HCT116 (cell line): ENCODE data around the gene NUMA1. TPM values are rescaled to one million over a fixed set of nuclear protein-coding genes. Genes with fewer than 3 reads are reported as not detected.

Experiments used
- ATAC-seq: fragments of 200-7000 bp; cut with Tn5 transposase; 2 replicates; pipeline ENCODE4 v1.9.1; 2020; ENCODE audit warnings: mild to moderate bottlenecking, moderate library complexity
- BruUV-seq: library from RNA; stranded (reverse); fragments of 400-500 nt; replicated peaks from 2 replicates; lab custom pipeline; 2021; lab: Mats Ljungman, UMichigan
- CTCF ChIA-PET: fragments of 300-600 bp; sonication (Branson Sonifier 250); formaldehyde crosslinking; loops from one replicate; lab custom pipeline; 2021; ENCODE audit warnings: antibody characterized with exemption; lab: Charles Lee
- POLR2A ChIA-PET: fragments of 300-600, 350-600 bp; sonication (Branson Sonifier 250); formaldehyde crosslinking; loops from one replicate; lab custom pipeline; 2021; ENCODE audit warnings: antibody characterized with exemption; lab: Charles Lee
- RAD21 ChIA-PET, 2 experiments: fragments of 300-600 bp; sonication (Branson Sonifier 250); formaldehyde crosslinking; loops; one replicate each; lab custom pipeline; 2023; ENCODE audit warnings: low total read pairs in 2 of 2; ENCODE audit not compliant: uncharacterized antibody in 2 of 2, unreplicated experiment in 2 of 2, low non-redundant PET in 1 of 2; lab: Charles Lee
- DNase-seq: peaks from one replicate; pipeline ENCODE4 v3.0.0-alpha.2; 2010; ENCODE audit warnings: low read depth, low spot score
- H2AFZ ChIP-seq: fragments of 200-600 bp; shearing (Covaris generic), sonication (generic); 2 replicates; pipeline ENCODE4 v1.6.1; 2017; ENCODE audit warnings: low read depth, mixed run types, mixed read lengths, antibody characterized with exemption, low read length; ENCODE audit not compliant: poor library complexity, severe bottlenecking
- H3K27ac ChIP-seq: 2 replicates; pipeline ENCODE4 v1.5.1; 2012; ENCODE audit warnings: low read depth, low read length
- H3K27me3 ChIP-seq: fragments of 200-600 bp; sonication (generic); 2 replicates; pipeline ENCODE4 v1.6.1; 2016; ENCODE audit warnings: mixed run types, low read length, mixed read lengths; ENCODE audit not compliant: insufficient read depth
- H3K36me3 ChIP-seq, 2 experiments: fragments of 200-500 bp in 1 of 2; fragments of 200-600 bp in 1 of 2; sonication (Bioruptor generic) in 1 of 2; sonication (generic) in 1 of 2; 2 replicates each; pipeline versions ENCODE4 v1.5.1 to v1.6.1; 2014 to 2016; ENCODE audit warnings: low read length in 2 of 2, inconsistent platforms in 1 of 2, mixed read lengths in 1 of 2, mixed run types in 1 of 2; ENCODE audit not compliant: insufficient read depth in 2 of 2, control insufficient read depth in 1 of 2
- H3K4me1 ChIP-seq, 2 experiments: fragments of 200-600 bp in 1 of 2; sonication (generic) in 1 of 2; 2 replicates each; pipeline versions ENCODE4 v1.5.1 to v1.6.1; 2012 to 2017; ENCODE audit warnings: low read length in 2 of 2, inconsistent platforms in 1 of 2, mild to moderate bottlenecking in 1 of 2, mixed read lengths in 1 of 2, mixed run types in 1 of 2, moderate library complexity in 1 of 2; ENCODE audit not compliant: insufficient read depth in 2 of 2, control insufficient read depth in 1 of 2
- H3K4me2 ChIP-seq: fragments of 200-600 bp; sonication (generic); 2 replicates; pipeline ENCODE4 v1.6.1; 2017; ENCODE audit warnings: mixed run types, low read length, mixed read lengths
- H3K4me3 ChIP-seq, 2 experiments: fragments of 200-600 bp in 1 of 2; sonication (generic) in 1 of 2; replicated peaks in 1 of 2; 2 replicates each; pipeline ENCODE4 v1.5.1; 2011 to 2016; ENCODE audit warnings: low read length in 2 of 2, control low read depth in 1 of 2, low read depth in 1 of 2, mild to moderate bottlenecking in 1 of 2, mixed read lengths in 1 of 2, mixed run types in 1 of 2
- H3K79me2 ChIP-seq: fragments of 200-600 bp; sonication (generic); 2 replicates; pipeline ENCODE4 v1.6.1; 2017; ENCODE audit warnings: mild to moderate bottlenecking, mixed run types, low read length, moderate library complexity, mixed read lengths; ENCODE audit not compliant: insufficient read depth
- H3K9ac ChIP-seq: fragments of 200-600 bp; sonication (generic); 2 replicates; pipeline ENCODE4 v1.6.1; 2016; ENCODE audit warnings: low read length, mixed read lengths
- H3K9me2 ChIP-seq: fragments of 200-600 bp; sonication (generic), shearing (Covaris generic); 2 replicates; pipeline ENCODE4 v1.6.1; 2017; ENCODE audit warnings: mixed run types, mild to moderate bottlenecking, moderate library complexity; ENCODE audit not compliant: insufficient read depth
- H3K9me3 ChIP-seq, 2 experiments: fragments of 200-500 bp in 1 of 2; fragments of 200-600 bp in 1 of 2; sonication (Bioruptor generic) in 1 of 2; sonication (generic) in 1 of 2; 2 replicates each; pipeline ENCODE4 v1.6.1; 2014 to 2017; ENCODE audit warnings: low read length in 2 of 2, mixed read lengths in 2 of 2, inconsistent platforms in 1 of 2, low read depth in 1 of 2, mild to moderate bottlenecking in 1 of 2, mixed run types in 1 of 2, moderate library complexity in 1 of 2; ENCODE audit not compliant: control insufficient read depth in 1 of 2, insufficient read depth in 1 of 2
- H4K20me1 ChIP-seq: fragments of 200-600 bp; sonication (generic), shearing (Covaris generic); 2 replicates; pipeline ENCODE4 v1.6.1; 2017; ENCODE audit warnings: mixed run types, mild to moderate bottlenecking, moderate library complexity; ENCODE audit not compliant: insufficient read depth
- CBX3 ChIP-seq: IDR thresholded peaks from 2 replicates; pipeline ENCODE4 v1.6.1; 2012; ENCODE audit warnings: low read depth
- CEBPB ChIP-seq: IDR thresholded peaks from 2 replicates; pipeline ENCODE4 v1.6.1; 2012; ENCODE audit warnings: low read depth
- CTCF ChIP-seq, 3 experiments: fragments of 200-600 bp in 1 of 3; sonication (generic) in 1 of 3; IDR thresholded peaks in 2 of 3; conservative IDR thresholded peaks in 1 of 3; 2 replicates each; pipeline ENCODE4 v1.5.1; 2012 to 2017; ENCODE audit warnings: low read depth in 2 of 3, low read length in 2 of 3, antibody characterized with exemption in 1 of 3, borderline replicate concordance in 1 of 3, control low read depth in 1 of 3, mild to moderate bottlenecking in 1 of 3, mixed read lengths in 1 of 3, mixed run types in 1 of 3, moderate library complexity in 1 of 3; ENCODE audit not compliant: insufficient read depth in 1 of 3
- EZH2phosphoT487 ChIP-seq: fragments of 200-600 bp; IDR thresholded peaks from 2 replicates; pipeline ENCODE4 v1.6.1; 2018; ENCODE audit warnings: antibody characterized with exemption, borderline replicate concordance
- POLR2A ChIP-seq: IDR thresholded peaks from 2 replicates; pipeline ENCODE4 v1.7.0; 2011; ENCODE audit warnings: borderline replicate concordance; ENCODE audit not compliant: insufficient read depth, insufficient read length; ENCODE audit errors: extremely low read depth
- RAD21 ChIP-seq: IDR thresholded peaks from 2 replicates; pipeline ENCODE4 v1.6.1; 2012; ENCODE audit warnings: low read depth, mild to moderate bottlenecking
- SIN3A ChIP-seq: IDR thresholded peaks from 2 replicates; pipeline ENCODE4 v1.6.1; 2012; ENCODE audit warnings: low read depth
- SP1 ChIP-seq: IDR thresholded peaks from 2 replicates; pipeline ENCODE4 v1.6.1; 2012; ENCODE audit warnings: low read depth
- TCF7L2 ChIP-seq: IDR thresholded peaks from 2 replicates; pipeline ENCODE4 v1.7.0; 2011; ENCODE audit warnings: borderline replicate concordance, inconsistent platforms; ENCODE audit not compliant: insufficient read depth, insufficient read length; ENCODE audit errors: extremely low read depth
- YY1 ChIP-seq: IDR thresholded peaks from 2 replicates; pipeline ENCODE4 v1.6.1; 2011; ENCODE audit warnings: low read length, low read depth, moderate library complexity, mild to moderate bottlenecking; ENCODE audit not compliant: insufficient replicate concordance; ENCODE audit errors: extremely low read depth
- ZNF274 ChIP-seq: fragments of 200-500 bp; sonication (Bioruptor generic); IDR thresholded peaks from 2 replicates; pipeline ENCODE4 v1.6.1; 2014; ENCODE audit warnings: mild to moderate bottlenecking, low read depth, low read length, inconsistent platforms
- intact Hi-C: fragments of 100-400 bp; cut with micrococcal nuclease; formaldehyde crosslinking; loops from 2 replicates; pipeline ENCODE4 v1.10.0; 2022
- total RNA-seq: library from RNA; stranded (reverse); gene quantifications from one replicate; pipeline ENCODE4 v1.2.1, GENCODE V29; 2021; ENCODE audit not compliant: unreplicated experiment
- TF ChIP-seq, protein P1 (sequence below): IDR thresholded peaks from 2 replicates; pipeline ENCODE4 v1.6.1; 2012

The NUMA1 gene
- total RNA-seq, 1 experiment from 2014 or later, result 133 TPM

- Histone ChIP-seq H3K9me2 (no peaks in the 10 kb centered on the region), H3K36me3 (peaks cover 0 to 8% of the 10 kb centered on the region in 2 experiments; a peak in 3 of 4 replicates), H2AFZ (no peak overlapping the region), H3K4me2 (no peak overlapping the region), H3K79me2 (0 out of 2 replicates have a peak, but pooled peaks cover under 1% of the 10 kb centered on the region), H3K27me3 (no peaks in the 10 kb centered on the region), H3K4me3 (no peak overlapping the region), H4K20me1 (no peaks in the 10 kb centered on the region; the same call in 1 of the 2 replicates), H3K27ac (no peak overlapping the region), H3K9me3 (no peaks in the 10 kb centered on the region), H3K9ac (no peak overlapping the region), H3K4me1 (peaks cover 0 to 6% of the 10 kb centered on the region in 2 experiments; a peak in 1 of 4 replicates)
- POLR2A ChIA-PET, result no interaction called here
- CTCF ChIA-PET, result no interaction called here
- intact Hi-C loops, result no loop called here
- no TSS peak for BruUV-seq
- no peak for DNase-seq
- no peak for ATAC-seq
- RAD21 ChIA-PET, result no interaction called here
- TF ChIP-seq CBX3 (no peak), TCF7L2 (no peak), CEBPB (no peak), RAD21 (no peak), CTCF (IDR thresholded peaks at IDR 0.05 in 2 of 3, conservative IDR thresholded peaks at IDR 0.05 in 1 of 3; ENCODE audit: borderline replicate concordance in 1 of 3, insufficient read depth in 1 of 3, low read depth in 2 of 3, low read length in 2 of 3) (no peak), EZH2phosphoT487 (no peak), YY1 (no peak), SP1 (no peak), SIN3A (no peak), ZNF274 (no peak), POLR2A (no peak)
- TF ChIP-seq, protein P1, sequence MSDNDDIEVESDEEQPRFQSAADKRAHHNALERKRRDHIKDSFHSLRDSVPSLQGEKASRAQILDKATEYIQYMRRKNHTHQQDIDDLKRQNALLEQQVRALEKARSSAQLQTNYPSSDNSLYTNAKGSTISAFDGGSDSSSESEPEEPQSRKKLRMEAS, result no peak
These were observed 116.9 kb downstream of the NUMA1 start for GRCh38 chr11:71963468-71963867.
